Measurements from ENCODE around the gene GFER. TPM values are rescaled to one million over a fixed set of nuclear protein-coding genes. Genes with fewer than 3 reads are reported as not detected.

GFER gene
- total RNA-seq, 1 donor from 2014 or later, result 19.7 TPM

DNA sequence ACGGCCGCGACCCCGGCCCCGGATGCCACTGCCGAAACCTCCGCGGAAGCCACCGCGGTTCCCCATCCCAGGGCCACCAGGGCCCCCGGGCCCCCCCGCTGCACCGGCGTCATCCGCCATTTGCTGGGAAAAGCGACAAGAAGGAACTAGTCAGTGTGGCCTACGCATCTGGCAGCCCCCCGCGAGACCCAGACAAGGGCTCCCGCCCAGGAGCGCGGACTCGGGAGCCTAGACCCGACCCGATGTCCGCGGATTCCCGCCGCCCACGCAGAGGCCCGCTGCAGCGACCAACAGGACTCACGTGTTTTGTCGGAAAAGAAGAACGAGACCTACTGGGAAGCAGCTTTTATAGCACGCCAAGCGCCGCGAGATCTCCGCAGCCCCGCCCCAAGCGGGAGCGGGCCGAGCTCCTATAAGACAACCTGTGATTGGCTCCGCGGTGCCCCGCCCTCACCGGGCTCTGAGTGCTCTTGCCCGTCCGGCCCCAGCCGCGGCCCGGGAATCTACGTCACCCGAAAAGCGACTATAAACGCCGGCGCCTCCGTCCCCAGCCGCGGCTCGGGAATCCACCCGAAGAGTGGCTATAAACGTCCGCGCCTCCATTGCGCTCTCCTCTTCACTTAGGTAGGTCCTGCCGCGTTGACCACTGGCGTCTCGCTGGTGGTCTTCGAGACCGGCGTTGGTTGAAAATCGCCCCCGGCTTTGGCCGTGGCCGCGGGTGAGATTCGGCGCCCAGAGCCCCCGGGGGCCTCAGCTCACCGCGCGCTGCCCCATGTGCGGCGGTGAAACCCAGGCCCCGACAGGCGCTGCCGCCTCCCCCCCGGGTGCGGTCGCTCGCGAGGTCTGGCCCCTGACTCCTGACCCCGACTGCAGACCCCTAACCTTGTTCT is 19.2 kb upstream of the GFER start, which contains the start of gene RPS2:
RPS2 (minus strand) TSS at position 321 of the 890 bp plus-strand sequence; CDS start at position 120, 201 bp downstream.
- Mint-ChIP-seq H3K4me1 (ENCODE audit: low read depth) (peaks cover 47% of the 10 kb centered on the region), H3K36me3 (ENCODE audit: low read depth) (peaks cover 15% of the 10 kb centered on the region), H3K27ac (ENCODE audit: unreplicated experiment) (peak within 1 kb of the TSS; percentile 92), H3K27me3 (ENCODE audit: low read depth) (no peaks in the 10 kb centered on the region), H3K9me3 (ENCODE audit: low read depth) (no peaks in the 10 kb centered on the region), H3K4me3 (ENCODE audit: unreplicated experiment) (peak within 1 kb of the TSS; percentile 87)
- TF ChIP-seq, protein P1, sequence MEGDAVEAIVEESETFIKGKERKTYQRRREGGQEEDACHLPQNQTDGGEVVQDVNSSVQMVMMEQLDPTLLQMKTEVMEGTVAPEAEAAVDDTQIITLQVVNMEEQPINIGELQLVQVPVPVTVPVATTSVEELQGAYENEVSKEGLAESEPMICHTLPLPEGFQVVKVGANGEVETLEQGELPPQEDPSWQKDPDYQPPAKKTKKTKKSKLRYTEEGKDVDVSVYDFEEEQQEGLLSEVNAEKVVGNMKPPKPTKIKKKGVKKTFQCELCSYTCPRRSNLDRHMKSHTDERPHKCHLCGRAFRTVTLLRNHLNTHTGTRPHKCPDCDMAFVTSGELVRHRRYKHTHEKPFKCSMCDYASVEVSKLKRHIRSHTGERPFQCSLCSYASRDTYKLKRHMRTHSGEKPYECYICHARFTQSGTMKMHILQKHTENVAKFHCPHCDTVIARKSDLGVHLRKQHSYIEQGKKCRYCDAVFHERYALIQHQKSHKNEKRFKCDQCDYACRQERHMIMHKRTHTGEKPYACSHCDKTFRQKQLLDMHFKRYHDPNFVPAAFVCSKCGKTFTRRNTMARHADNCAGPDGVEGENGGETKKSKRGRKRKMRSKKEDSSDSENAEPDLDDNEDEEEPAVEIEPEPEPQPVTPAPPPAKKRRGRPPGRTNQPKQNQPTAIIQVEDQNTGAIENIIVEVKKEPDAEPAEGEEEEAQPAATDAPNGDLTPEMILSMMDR (IDR thresholded peaks at IDR 0.05), result peak; percentile 35
- peak; percentile 100 for DNase-seq (ENCODE audit: low spot score)

DNA sequence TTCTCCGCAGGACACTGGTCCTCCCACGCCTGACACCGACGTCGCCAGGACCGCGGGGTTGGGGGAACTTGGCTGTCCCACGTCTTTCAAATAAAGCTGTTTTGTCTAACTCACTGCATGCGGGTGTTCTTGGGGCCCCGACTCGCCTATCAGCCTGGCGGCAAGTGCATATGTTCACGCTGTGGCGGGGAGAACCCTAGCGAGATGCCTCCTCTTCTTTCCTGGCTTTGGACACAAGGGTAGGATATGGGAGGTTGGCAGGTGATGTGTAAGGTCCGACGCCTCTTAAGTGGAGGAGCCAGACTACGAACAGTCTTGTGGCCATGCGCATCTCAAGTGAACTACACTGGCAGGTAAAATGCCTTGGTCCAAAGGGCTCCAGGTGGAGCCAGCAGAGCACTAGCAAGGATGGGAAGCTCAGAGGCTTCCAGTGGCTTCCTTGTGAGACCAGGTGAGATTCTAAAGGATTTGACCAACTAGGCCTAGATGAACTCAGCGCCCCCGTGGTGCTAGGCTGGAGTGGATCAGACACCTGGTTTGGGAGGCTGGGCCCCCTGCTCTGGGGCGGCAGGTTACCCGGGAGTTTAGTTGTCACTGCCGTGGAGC is 18.5 kb upstream of the GFER start:
- Mint-ChIP-seq H3K27me3 (ENCODE audit: low read depth) (no peaks in the 10 kb centered on the region), H3K36me3 (ENCODE audit: low read depth) (peaks cover 15% of the 10 kb centered on the region), H3K27ac (ENCODE audit: unreplicated experiment) (peak overlapping the region; percentile 89), H3K9me3 (ENCODE audit: low read depth) (no peaks in the 10 kb centered on the region), H3K4me1 (ENCODE audit: low read depth) (peaks cover 41% of the 10 kb centered on the region), H3K4me3 (ENCODE audit: unreplicated experiment) (peak overlapping the region; percentile 87)
- no peak for DNase-seq (ENCODE audit: low spot score)
- TF ChIP-seq, protein P1 (IDR thresholded peaks at IDR 0.05), result no peak

DNA sequence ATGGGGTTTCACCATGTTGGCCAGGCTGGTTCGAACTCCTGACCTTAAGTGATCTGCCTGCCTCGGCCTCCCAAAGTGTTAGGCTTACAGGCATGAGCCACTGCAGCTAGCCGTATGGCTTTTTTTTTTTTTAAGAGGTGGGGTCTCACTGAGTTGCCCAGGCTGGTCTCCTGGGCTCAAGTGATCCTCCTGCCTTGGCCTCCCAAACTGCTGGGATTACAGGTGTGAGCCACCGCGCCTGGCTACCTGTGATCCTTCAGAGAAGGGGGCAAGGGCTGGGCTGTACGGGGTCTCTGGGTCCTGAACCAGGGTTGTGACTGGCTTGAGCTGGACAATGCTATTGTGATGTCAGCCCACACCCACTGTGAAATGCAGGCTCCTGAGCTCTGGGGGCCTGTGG is 17.5 kb upstream of the GFER start, which contains the start of gene RNF151:
RNF151 (plus strand) TSS at position 397 of the 400 bp plus-strand sequence. CDS start 26 bp downstream, outside the sequence.
- Mint-ChIP-seq H3K27ac (ENCODE audit: unreplicated experiment) (peak within 1 kb of the TSS; percentile 89), H3K27me3 (ENCODE audit: low read depth) (no peaks in the 10 kb centered on the region), H3K4me3 (ENCODE audit: unreplicated experiment) (peak within 1 kb of the TSS; percentile 87), H3K36me3 (ENCODE audit: low read depth) (peaks cover 15% of the 10 kb centered on the region), H3K9me3 (ENCODE audit: low read depth) (no peaks in the 10 kb centered on the region), H3K4me1 (ENCODE audit: low read depth) (peaks cover 39% of the 10 kb centered on the region)
- TF ChIP-seq, protein P1 (IDR thresholded peaks at IDR 0.05), result no peak
- DNase-seq (ENCODE audit: low spot score), result no peak

DNA sequence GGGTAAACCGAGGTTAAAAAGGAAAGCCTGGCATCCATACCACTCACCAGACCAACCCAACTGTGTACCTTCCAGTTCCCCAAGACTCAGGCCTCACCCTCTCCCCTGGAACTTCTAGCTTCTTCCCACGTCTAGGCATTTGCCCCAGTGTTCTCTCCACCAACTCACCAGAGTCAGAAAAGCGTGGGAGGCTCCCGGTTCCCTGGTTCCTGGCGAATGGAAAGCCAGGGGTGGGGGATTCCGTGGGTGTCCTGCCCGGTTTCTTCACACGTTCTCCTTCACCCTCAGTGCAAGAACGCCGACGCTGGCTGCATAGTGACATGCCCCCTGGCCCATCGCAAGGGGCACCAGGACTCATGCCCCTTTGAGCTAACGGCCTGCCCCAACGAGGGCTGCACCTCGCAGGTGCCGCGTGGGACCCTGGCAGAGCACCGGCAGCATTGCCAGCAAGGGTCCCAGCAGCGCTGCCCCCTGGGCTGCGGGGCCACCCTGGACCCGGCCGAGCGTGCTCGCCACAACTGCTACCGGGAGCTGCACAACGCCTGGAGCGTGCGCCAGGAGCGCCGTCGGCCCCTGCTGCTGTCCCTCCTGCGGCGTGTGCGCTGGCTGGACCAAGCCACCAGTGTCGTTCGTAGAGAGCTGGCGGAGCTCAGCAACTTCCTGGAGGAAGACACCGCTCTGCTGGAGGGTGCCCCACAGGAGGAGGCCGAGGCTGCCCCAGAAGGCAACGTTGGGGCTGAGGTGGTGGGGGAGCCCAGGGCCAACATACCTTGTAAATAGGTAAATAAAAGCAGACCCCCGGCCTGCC is 15.6 kb upstream of the GFER start:
- no peak overlapping the region for H3K4me3 Mint-ChIP-seq (ENCODE audit: unreplicated experiment)
- DNase-seq (ENCODE audit: low spot score), result peak; percentile 91
- peaks cover 38% of the 10 kb centered on the region for H3K4me1 Mint-ChIP-seq (ENCODE audit: low read depth)
- no peaks in the 10 kb centered on the region for H3K27me3 Mint-ChIP-seq (ENCODE audit: low read depth)
- H3K27ac Mint-ChIP-seq (ENCODE audit: unreplicated experiment), result no peak overlapping the region
- peaks cover 7% of the 10 kb centered on the region for H3K36me3 Mint-ChIP-seq (ENCODE audit: low read depth)
- H3K9me3 Mint-ChIP-seq (ENCODE audit: low read depth), result no peaks in the 10 kb centered on the region
- TF ChIP-seq, protein P1 (IDR thresholded peaks at IDR 0.05), result no peak
